GM12878 (cell line): Measurements from ENCODE around the gene C1QL2. TPM values are rescaled to one million over a fixed set of nuclear protein-coding genes. Genes with fewer than 3 reads are reported as not detected.

Experiments
- ATAC-seq: fragments of 200-7000 bp; cut with Tn5 transposase; 3 replicates; pipeline ENCODE4 v1.9.1; 2020; ENCODE audit warnings: mild to moderate bottlenecking, moderate library complexity
- BruUV-seq: library from RNA; stranded (reverse); fragments of 400-500 nt; replicated peaks from 2 replicates; lab custom pipeline; 2021; lab: Mats Ljungman, UMichigan
- CTCF ChIA-PET: fragments of 300-600 bp; sonication (Branson Sonifier 250); formaldehyde crosslinking; extraction: SDS; loops from one replicate; lab custom pipeline; 2021; ENCODE audit warnings: inconsistent platforms; lab: Yijun Ruan, JAX
- POLR2A ChIA-PET: fragments of 350-600 bp; formaldehyde crosslinking; extraction: SDS; loops from one replicate; lab custom pipeline; 2021; ENCODE audit warnings: inconsistent platforms; lab: Charles Lee
- RAD21 ChIA-PET: fragments of 300-600 bp; sonication (Branson Sonifier 250); formaldehyde crosslinking; loops from one replicate; lab custom pipeline; 2023; ENCODE audit warnings: antibody characterized with exemption; ENCODE audit not compliant: unreplicated experiment; lab: Charles Lee
- SMC1A ChIA-PET: fragments of 300-600 bp; sonication (Branson Sonifier 250); formaldehyde crosslinking; loops from one replicate; lab custom pipeline; 2023; ENCODE audit not compliant: unreplicated experiment, uncharacterized antibody; lab: Charles Lee
- DNase-seq: peaks from one replicate; pipeline ENCODE4 v3.0.0-alpha.2; 2011; ENCODE audit warnings: low read depth, low spot score
- FAIRE-seq: peaks from 3 replicates; lab custom pipeline; 2011; peaks lifted over from hg19 to GRCh38; lab: Jason Lieb, UNC
- H2AFZ ChIP-seq: 2 replicates; pipeline ENCODE4 v1.6.0; 2011; ENCODE audit warnings: low read depth, low read length, control low read depth; ENCODE audit not compliant: control insufficient read depth
- H3K27ac ChIP-seq: 2 replicates; pipeline ENCODE4 v1.5.1; 2011; ENCODE audit warnings: control low read depth; ENCODE audit not compliant: control insufficient read depth, insufficient read depth
- H3K27me3 ChIP-seq, 2 experiments: replicated peaks in 1 of 2; 2 replicates each; pipeline versions ENCODE4 v1.6.0 to v1.6.1; 2011; ENCODE audit warnings: low read length in 1 of 2; ENCODE audit not compliant: control insufficient read depth in 2 of 2, insufficient read depth in 2 of 2
- H3K36me3 ChIP-seq, 2 experiments: 2 replicates each; pipeline ENCODE4 v1.5.1; 2011; ENCODE audit warnings: low read length in 1 of 2; ENCODE audit not compliant: control insufficient read depth in 2 of 2, insufficient read depth in 2 of 2
- H3K4me1 ChIP-seq: 2 replicates; pipeline ENCODE4 v1.6.1; 2011; ENCODE audit warnings: mild to moderate bottlenecking, low read length, moderate library complexity, mixed read lengths; ENCODE audit not compliant: control insufficient read depth, insufficient read depth
- H3K4me2 ChIP-seq: 2 replicates; pipeline ENCODE4 v1.6.0; 2011; ENCODE audit warnings: control low read depth; ENCODE audit not compliant: control insufficient read depth, insufficient read depth
- H3K4me3 ChIP-seq: fragments of 200-600 bp; sonication (generic); 2 replicates; pipeline ENCODE4 v1.5.1; 2016
- H3K79me2 ChIP-seq: 2 replicates; pipeline ENCODE4 v1.6.0; 2011; ENCODE audit warnings: low read length; ENCODE audit not compliant: control insufficient read depth, insufficient read depth
- H3K9ac ChIP-seq: 2 replicates; pipeline ENCODE4 v1.8.0; 2011; ENCODE audit warnings: low read length, control low read depth, mixed read lengths; ENCODE audit not compliant: control insufficient read depth, insufficient read depth
- H3K9me3 ChIP-seq: replicated peaks from 3 replicates; pipeline ENCODE4 v1.5.1; 2011; ENCODE audit warnings: mild to moderate bottlenecking, low read length; ENCODE audit not compliant: control insufficient read depth, insufficient read depth
- H4K20me1 ChIP-seq: 2 replicates; pipeline ENCODE4 v1.6.0; 2011; ENCODE audit not compliant: control insufficient read depth, insufficient read depth
- CBX3 ChIP-seq: fragments of 200-600 bp; sonication (generic); IDR thresholded peaks from 2 replicates; pipeline ENCODE4 v1.6.1; 2016; ENCODE audit warnings: low read depth, borderline replicate concordance
- NR2C2 ChIP-seq: IDR thresholded peaks from 2 replicates; pipeline ENCODE4 v1.6.1; 2011; ENCODE audit warnings: borderline replicate concordance, low read depth; ENCODE audit not compliant: control insufficient read depth, insufficient read length
- POU2F2 ChIP-seq: IDR thresholded peaks from 3 replicates; pipeline ENCODE4 v1.6.1; 2011; ENCODE audit warnings: low read depth, mild to moderate bottlenecking, low read length, borderline replicate concordance
- SMAD1 ChIP-seq: fragments of 450-650 bp; IDR thresholded peaks from 2 replicates; pipeline ENCODE4 v1.6.1; 2018; ENCODE audit warnings: mild to moderate bottlenecking, low read depth; ENCODE audit not compliant: partially characterized antibody
- ZBED1 ChIP-seq: IDR thresholded peaks from 2 replicates; pipeline ENCODE4 v1.6.1; 2016; ENCODE audit warnings: borderline replicate concordance
- ZZZ3 ChIP-seq: IDR thresholded peaks from 2 replicates; pipeline ENCODE4 v1.6.1; 2011; ENCODE audit warnings: low read depth; ENCODE audit not compliant: control insufficient read depth, insufficient read length
- WGBS: methylation state at CpG from one replicate; pipeline ENCODE4 v1.1.6; 2016; ENCODE audit warnings: low lambda C conversion rate; ENCODE audit not compliant: insufficient replicate concordance, insufficient coverage; ENCODE audit errors: missing lambda C conversion rate; 5-methylcytosine and 5-hydroxymethylcytosine counted together
- in situ Hi-C: fragments of 300-500 bp; cut with MboI; formaldehyde crosslinking; loops from 9 replicates; pipeline ENCODE4 v1.14.3; 2018; ENCODE audit warnings: mixed read lengths
- intact Hi-C: fragments of 100-400 bp; cut with micrococcal nuclease; formaldehyde crosslinking; loops from one replicate; pipeline ENCODE4 v1.14.2; 2022; ENCODE audit not compliant: unreplicated experiment
- polyA plus RNA-seq, 11 experiments: library from polyadenylated mRNA; depleted of rRNA in 4 of 11; unstranded in 6 of 11; stranded (reverse) in 5 of 11; fragments of >200 nt; fragmentation: Nextera tagmentation in 4 of 11; fragmentation: Illumina TruSeq in 1 of 11; extraction: Ambion mirVana in 4 of 11; extraction: Trizol in 1 of 11; gene quantifications; 1 replicate in 1 of 11; 2 replicates in 10 of 11; pipeline versions ENCODE4 v1.2.1 to v1.2.3, GENCODE V29; 2011 to 2016; ENCODE audit warnings: inconsistent platforms in 2 of 11, missing spikeins in 2 of 11, low read depth in 1 of 11
- total RNA-seq, 4 experiments: library from RNA; depleted of rRNA in 3 of 4; stranded (reverse); fragments of >200 nt in 3 of 4; fragmentation: Illumina TruSeq in 1 of 4; extraction: Trizol in 1 of 4; gene quantifications; 2 replicates each; pipeline versions ENCODE4 v1.2.1 to v1.2.3, GENCODE V29; 2013 to 2021
- TF ChIP-seq, protein P1 (sequence below): fragments of 450-650 bp; IDR thresholded peaks from 2 replicates; pipeline ENCODE4 v1.6.1; 2017; ENCODE audit warnings: mild to moderate bottlenecking, low read depth, inconsistent platforms; ENCODE audit not compliant: poor library complexity, severe bottlenecking

The C1QL2 gene
- total and polyA plus RNA-seq, 10 of the 15 experiments (the other 5 are each of a cell fraction or from before 2014, with no cell fraction given), result not detected

GRCh38 chr2:119173556-119174060, 15.1 kb upstream of the C1QL2 start:
- Histone ChIP-seq H2AFZ (no peak overlapping the region), H3K27ac (no peak overlapping the region), H3K79me2 (no peaks in the 10 kb centered on the region), H3K4me1 (no peaks in the 10 kb centered on the region), H3K36me3 (no peaks in the 10 kb centered on the region), H3K9ac (no peak overlapping the region)
- intact Hi-C loops, result loop anchor here (1.0 kb wide), 1 partner anchor 292 kb away; no protein-coding TSS in a partner anchor
- DNase-seq (no peak), ATAC-seq (no peak), FAIRE-seq (no peak)
- ChIA-PET CTCF (interaction anchor here (0.6 to 5.4 kb wide), 4 partner anchors 14 to 291 kb away, joined by 3 to 39 read pairs (median 8); no protein-coding TSS in a partner anchor), RAD21 (no interaction called here), SMC1A (interaction anchor here (2.5 kb wide), 1 partner anchor 292 kb away, joined by 8 read pairs; no protein-coding TSS in a partner anchor)
- in situ Hi-C loops, result no loop called here
- TF ChIP-seq, protein P1, sequence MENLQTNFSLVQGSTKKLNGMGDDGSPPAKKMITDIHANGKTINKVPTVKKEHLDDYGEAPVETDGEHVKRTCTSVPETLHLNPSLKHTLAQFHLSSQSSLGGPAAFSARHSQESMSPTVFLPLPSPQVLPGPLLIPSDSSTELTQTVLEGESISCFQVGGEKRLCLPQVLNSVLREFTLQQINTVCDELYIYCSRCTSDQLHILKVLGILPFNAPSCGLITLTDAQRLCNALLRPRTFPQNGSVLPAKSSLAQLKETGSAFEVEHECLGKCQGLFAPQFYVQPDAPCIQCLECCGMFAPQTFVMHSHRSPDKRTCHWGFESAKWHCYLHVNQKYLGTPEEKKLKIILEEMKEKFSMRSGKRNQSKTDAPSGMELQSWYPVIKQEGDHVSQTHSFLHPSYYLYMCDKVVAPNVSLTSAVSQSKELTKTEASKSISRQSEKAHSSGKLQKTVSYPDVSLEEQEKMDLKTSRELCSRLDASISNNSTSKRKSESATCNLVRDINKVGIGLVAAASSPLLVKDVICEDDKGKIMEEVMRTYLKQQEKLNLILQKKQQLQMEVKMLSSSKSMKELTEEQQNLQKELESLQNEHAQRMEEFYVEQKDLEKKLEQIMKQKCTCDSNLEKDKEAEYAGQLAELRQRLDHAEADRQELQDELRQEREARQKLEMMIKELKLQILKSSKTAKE, result no peak
- no peak for TF ChIP-seq NR2C2
- TF ChIP-seq, all 136 proteins: peak for 0
- no TSS peak for BruUV-seq
- Histone ChIP-seq H3K27me3 (no peaks in the 10 kb centered on the region), H3K9me3 (no peaks in the 10 kb centered on the region), H3K4me3 (no peak overlapping the region), H3K4me2 (no peak overlapping the region), H4K20me1 (no peaks in the 10 kb centered on the region)
- 47% methylated on average over 13 of the region's 14 CpGs for WGBS
- POLR2A ChIA-PET, result no interaction called here

DNA sequence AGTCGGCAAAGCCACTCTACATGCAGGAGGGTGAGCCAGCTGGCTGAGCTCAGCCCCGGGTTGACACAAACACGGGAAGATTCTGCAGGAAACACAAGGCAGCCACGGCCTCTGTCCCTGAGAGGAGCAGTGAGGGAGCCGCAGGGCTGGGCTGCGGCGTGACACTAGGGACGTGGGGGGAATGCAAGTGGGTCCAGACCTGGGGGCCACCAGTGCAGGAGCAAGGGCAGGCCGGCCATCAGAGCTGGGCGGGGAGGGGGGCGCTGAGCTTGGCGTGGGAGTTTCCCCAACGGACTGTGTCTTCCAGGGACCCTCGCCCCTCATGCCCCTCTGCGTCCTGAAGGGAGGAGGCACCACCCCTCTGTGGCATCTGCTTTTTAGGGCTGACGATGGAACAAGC, 12.0 kb upstream of the C1QL2 start:
- ATAC-seq (no peak), FAIRE-seq (no peak), DNase-seq (no peak)
- no peak overlapping the region for H3K27ac ChIP-seq
- intact Hi-C loops (no loop called here), in situ Hi-C loops (no loop called here)
- BruUV-seq, result no TSS peak
- no peaks in the 10 kb centered on the region; a peak in 1 of 4 replicates for H3K27me3 ChIP-seq
- H3K9ac ChIP-seq, result no peak overlapping the region
- no peaks in the 10 kb centered on the region for H4K20me1 ChIP-seq
- H3K9me3 ChIP-seq, result no peaks in the 10 kb centered on the region
- no peak overlapping the region for H2AFZ ChIP-seq
- ChIA-PET POLR2A (no interaction called here), CTCF (interaction anchor here (0.7 to 4.6 kb wide), 2 partner anchors 9 to 288 kb away, joined by 3 to 18 read pairs; no protein-coding TSS in a partner anchor), SMC1A (no interaction called here), RAD21 (no interaction called here)
- H3K4me3 ChIP-seq, result no peak overlapping the region
- TF ChIP-seq ZZZ3 (no peak), ZBED1 (no peak), CBX3 (no peak), POU2F2 (no peak), SMAD1 (no peak)
- WGBS, result 24% methylated on average over 16 of the region's 16 CpGs
- H3K4me2 ChIP-seq, result no peak overlapping the region
- H3K79me2 ChIP-seq, result no peaks in the 10 kb centered on the region
- no peaks in the 10 kb centered on the region for H3K36me3 ChIP-seq
- H3K4me1 ChIP-seq, result no peaks in the 10 kb centered on the region
